ENCODE results near the gene CELF5.
"Not testable (repeated sequence)": the region's sequence is repeated elsewhere in the genome, so short reads cannot be mapped to it uniquely, and the experiment has no call there.

Gene CELF5

DNA sequence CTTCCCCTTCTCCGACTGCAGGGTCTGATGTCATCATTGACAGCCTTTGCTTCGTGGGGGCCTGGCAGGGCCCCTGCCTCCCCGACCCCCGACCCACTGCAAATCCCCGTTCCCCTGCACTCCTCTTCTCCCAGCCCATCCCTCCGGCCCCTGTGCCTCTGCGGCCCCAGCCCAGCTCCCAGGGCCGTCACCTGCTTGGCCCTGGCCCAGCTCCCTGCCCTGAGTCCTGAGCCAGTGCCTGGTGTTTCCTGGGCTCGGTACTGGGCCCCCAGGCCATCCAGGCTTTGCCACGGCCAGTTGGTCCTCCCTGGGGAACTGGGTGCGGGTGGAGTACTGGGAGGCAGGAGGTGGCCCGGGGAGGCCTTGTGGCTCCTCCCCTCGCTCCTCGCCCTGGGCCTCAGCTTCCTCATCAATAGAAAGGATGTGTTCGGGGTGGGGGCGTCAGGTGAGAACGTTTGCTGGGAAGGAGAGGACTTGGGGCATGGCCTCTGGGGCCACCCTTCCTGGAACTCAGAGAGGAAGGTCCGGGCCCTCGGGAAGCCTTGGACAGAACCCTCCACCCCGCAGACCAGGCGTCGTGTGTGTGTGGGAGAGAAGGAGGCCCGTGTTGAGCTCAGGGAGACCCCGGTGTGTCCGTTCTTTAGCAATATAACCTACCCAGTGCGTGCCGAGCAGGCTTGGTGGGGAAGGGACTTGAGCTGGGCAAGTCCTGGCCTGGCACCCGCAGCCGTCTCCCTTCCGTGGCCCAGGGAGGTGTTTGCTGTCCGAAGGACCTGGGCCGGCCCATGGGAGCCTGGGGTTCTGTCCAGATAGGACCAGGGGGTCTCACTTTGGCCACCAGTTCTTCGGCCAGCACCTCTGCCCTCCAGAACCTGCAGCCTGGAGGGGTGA lies 15.9 kb upstream of the CELF5 start:
- DNase-seq: no peak

GRCh38 chr19:3210347-3211017 lies 14.0 kb upstream of the CELF5 start:
- peak; percentile 52 for DNase-seq

GRCh38 chr19:3211191-3211590 lies 13.3 kb upstream of the CELF5 start:
- no peak for DNase-seq

GRCh38 chr19:3213159-3213558 lies 11.3 kb upstream of the CELF5 start:
- DNase-seq: no peak

DNA sequence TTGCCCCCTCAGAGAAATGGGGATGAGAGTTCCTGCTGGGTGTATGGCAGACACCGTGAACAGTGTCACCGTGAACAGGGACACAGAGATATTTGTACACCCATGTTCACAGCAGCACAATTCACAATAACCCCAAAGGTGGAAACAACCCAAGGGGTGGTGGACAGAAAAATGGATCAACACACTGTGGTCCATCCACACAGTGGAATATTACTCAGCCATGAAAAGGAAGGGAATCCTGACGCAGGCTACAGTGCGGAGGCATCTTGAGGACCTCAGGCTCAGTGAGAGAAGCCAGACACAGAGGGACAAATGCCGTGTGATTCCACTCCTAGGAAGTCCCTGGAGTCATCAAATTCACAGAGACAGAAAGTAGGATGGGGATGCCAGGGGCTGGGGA lies 7.6 kb upstream of the CELF5 start:
- no peak for DNase-seq

DNA sequence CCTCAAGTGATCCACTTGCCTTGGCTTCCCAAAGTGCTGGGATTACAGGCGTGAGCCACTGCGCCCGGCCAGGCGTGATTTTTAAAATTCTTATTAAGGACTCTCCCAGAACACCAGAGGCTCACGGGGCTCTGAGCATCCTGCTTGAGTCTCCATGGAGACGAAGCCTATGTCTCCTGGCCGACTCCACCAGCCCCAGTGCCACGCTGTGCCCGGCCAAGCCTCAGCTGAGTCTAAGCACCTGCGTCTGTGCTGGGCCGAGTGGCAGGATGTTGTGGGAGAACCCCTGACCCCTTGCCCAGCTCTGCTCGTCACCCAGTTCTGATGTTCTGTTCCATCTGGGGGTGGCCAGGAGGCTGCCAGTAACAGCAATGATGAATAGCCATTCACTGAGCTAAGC lies 3.9 kb upstream of the CELF5 start:
- no peak for DNase-seq

- DNase-seq: not testable (repeated sequence)
These were observed 2.9 kb upstream of the CELF5 start for GRCh38 chr19:3221576-3221975.

GRCh38 chr19:3222709-3223108 lies 1.8 kb upstream of the CELF5 start:
- no peak for DNase-seq

GRCh38 chr19:3225169-3225485 lies 666 bp downstream of the CELF5 start:
- DNase-seq: no peak

GRCh38 chr19:3225677-3226093 lies 1.2 kb downstream of the CELF5 start:
- no peak for DNase-seq

DNA sequence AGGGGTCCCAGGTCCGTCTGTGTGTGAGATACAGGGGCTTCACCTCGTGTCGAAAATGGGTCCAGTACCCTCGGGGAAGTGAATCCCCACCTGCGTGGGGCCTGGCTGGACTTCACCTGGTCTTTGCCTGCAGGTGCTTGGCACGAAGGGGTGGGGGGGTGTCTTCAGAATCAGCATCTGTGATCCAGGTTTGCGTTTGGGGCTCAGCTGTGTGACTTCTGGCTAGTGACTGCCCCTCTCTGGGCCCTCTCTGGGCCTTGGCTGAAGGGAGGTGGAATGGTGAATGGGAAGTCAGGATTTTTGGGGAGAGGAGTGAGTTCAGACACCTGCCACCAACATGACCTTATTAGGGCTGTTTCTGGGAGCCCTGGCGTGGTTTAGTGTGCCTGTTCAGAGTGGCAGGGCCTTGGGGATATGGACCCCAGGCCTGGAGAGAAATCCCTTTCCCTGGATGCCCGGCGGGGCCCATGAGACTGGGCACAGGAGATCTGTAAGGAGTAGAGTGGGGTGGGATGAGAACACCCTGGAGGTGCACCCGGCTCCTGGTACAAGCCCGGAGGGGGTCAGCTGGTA lies 2.7 kb downstream of the CELF5 start:
- DNase-seq: no peak

- DNase-seq: no peak
These were observed 4.9 kb downstream of the CELF5 start for GRCh38 chr19:3229346-3229743.

DNA sequence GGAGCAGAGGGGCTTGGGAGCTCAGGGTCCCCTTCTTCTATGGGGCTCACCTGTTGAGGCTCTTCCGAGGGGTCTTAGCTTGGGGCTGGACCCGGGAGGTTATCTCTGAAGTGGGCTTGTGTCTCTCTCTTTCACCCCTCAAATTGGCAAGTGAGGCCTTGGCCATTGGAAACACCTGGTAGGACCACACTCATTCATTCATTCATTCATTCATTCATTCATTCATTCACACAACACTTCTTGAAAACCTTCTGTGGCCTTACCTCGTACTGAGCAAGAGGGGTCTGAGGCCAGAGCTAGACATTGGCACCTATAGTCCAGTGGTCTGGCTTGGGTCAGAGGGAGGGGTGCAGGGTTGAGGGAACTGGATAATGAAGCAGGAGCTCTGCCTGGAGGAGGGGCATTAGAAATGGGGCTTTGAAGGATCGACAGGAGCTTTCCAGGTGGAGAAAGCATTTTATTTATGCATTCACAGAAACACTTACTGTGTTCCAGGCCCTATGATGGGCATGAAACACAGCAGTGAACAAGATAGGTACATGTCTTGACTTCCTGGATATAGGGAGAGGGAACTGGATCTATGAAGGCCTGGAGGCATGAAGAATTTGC lies 5.5 kb downstream of the CELF5 start:
- no peak for DNase-seq

- DNase-seq: no peak
These were observed 6.8 kb downstream of the CELF5 start for GRCh38 chr19:3231288-3231687.

GRCh38 chr19:3233116-3233515 lies 8.7 kb downstream of the CELF5 start:
- DNase-seq: no peak

DNA sequence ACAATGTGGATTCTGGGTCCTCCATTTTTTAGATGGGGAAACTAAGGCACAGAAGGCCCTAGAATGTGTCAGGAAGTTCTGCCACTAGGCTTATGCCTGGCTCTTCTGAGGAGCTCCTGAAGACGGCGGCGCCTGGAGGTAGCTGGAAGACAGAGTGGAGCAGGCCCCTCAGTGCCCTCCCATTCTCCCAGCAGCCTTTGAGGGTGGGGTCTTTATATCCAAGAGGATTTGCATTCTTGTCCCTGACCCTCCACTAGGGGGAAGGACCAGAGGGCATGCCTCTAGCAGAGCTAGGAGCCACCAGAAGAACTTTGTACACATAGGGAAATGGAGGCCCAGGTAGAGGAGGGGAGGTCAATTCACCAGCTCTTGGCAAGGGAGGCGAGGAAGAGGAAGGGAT lies 9.4 kb downstream of the CELF5 start:
- no peak for DNase-seq

DNA sequence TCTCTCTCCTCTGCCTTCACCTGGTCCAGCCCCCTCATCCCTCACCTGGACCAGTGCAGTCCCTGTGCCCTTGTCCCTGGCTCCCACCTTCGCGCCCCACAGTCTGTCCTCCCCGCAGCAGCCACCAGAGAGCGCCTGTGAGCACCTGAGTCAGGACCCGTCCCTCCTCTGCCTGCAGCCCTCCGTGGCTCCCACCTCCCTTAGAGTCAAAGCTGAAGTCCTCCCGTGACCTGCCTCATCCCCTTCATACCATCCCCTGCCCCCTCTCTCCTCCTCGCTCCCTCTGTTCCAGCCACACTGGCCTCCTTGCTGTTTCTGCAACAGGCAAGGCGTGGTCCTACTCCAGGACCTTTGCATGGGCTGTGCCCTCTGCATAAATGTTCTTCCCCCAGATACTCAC lies 10.3 kb downstream of the CELF5 start:
- no peak for DNase-seq

GRCh38 chr19:3235604-3236003 lies 11.1 kb downstream of the CELF5 start:
- not testable (repeated sequence) for DNase-seq

DNA sequence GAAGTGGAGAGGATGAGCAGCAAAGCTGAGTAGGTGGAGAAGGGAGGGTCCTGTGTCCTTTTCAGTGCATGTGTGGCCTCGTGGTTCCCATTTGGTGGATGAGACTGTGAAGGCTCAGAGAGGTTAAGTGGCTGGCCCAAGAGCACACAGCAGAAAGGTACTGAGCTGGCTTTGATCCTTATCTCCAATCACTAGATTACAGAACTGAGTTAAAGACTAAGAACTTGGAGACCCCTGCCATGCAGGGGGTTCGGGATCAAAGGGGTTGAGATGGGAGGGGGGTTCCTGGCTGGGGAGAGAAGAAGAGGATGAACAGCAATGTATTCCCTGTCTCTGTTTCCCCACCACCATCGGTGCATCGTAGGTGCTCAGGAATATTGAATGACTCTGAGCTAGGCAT lies 11.8 kb downstream of the CELF5 start:
- no peak for DNase-seq

GRCh38 chr19:3238066-3238561 lies 13.7 kb downstream of the CELF5 start:
- no peak for DNase-seq

DNA sequence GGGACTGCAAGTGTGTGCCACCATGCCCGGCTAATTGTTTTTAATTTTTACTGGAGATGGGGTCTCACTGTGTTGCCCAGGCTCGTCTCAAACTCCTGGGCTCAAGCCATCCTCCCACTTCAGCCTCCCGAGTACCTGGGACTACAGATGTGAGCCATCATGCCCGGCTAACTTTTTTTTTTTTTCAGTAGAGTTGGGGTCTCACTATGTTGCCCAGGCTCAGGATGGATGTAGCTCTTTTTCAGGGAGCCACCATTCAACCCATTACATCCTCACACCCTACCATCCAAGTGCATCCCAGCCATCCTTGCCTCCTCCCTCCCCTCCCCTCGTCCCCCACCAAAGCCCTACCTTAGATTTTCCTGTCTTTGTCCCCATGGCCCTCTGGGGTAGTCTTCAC lies 14.9 kb downstream of the CELF5 start:
- DNase-seq: no peak

DNA sequence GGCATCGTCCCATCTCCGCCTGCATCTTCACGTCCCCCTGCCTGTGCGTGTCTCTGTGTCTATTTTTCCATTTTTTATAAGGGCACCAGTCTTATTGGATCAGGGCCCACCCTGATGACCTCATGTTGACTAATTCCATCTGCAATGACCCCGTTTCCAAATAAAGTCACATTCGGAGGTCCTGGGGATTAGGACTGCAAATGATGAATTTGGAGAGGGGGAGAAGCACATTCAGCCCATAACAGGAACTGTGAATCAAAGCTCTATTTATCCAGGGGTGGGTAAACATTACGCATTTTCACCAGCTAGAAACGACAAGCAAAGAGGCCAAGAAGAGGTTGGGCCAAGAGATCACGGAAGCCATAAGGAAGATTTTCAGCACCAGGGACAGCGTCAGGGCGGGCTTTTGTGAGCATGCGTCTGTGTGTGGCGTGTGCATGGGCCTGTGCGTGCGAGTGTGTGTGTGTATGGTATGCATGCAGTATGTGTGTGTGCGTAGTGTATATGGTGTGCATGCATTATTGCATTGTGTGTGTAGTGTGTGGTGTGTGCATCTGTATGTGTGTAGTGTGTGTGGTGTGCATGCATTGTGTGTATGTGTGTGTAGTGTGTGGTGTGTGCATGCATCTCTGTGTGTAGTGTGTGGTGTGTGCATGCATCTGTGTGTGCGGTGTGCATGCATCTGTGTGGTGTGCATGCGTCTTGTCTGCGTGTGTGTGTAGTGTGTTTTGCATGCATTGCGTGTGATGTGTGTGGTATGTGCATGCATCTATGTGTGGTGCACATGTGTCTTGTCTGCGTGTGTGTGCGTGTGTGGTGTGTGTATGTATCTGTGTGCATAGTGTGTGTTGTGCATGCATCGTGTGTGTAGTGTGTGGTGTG lies 19.6 kb downstream of the CELF5 start:
- DNase-seq: peak; percentile 10

DNA sequence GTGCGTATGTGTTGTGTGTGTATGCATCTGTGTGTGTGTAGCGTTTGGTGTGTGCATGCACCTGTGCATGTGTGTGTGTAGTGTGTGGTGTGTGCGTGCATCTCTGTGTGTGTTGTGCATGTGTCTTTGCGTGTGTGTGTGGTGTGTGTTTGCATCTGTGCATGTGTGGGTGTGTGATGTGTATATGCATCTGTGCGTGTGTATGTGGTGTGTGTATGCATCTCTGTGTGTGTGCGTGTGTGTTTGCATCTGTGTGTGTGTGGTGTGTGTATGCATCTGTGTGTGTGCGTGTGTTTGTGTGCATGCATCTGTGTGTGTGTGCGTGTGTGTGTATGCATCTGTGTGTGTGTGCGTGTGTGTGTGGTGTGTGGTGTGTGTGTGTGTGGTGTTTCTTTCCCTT lies 20.6 kb downstream of the CELF5 start:
- no peak for DNase-seq

Data from activated effector memory CD4-positive, alpha-beta T cell treated with Interleukin-2 at 50 U/mL for 16 hours (primary cell).